Testis (tissue), 3 donors: ENCODE data around the gene IGSF8. TPM values are rescaled to one million over a fixed set of nuclear protein-coding genes. Genes with fewer than 3 reads are reported as not detected.

Source experiments
- DNase-seq: peaks from one replicate; pipeline ENCODE4 v3.0.0-alpha.2; 2019
- H3K27ac ChIP-seq, 2 donors: fragments of 200-600 bp; sonication (generic); one replicate each; pipeline ENCODE4 v1.5.1; 2019
- H3K27me3 ChIP-seq: fragments of 200-600 bp; sonication (generic); one replicate; pipeline ENCODE4 v1.5.1; 2019
- H3K36me3 ChIP-seq: fragments of 200-600 bp; sonication (generic); one replicate; pipeline ENCODE4 v1.5.1; 2017; ENCODE audit warnings: low read depth; ENCODE audit errors: missing control alignments
- H3K4me1 ChIP-seq: fragments of 200-600 bp; sonication (generic); one replicate; pipeline ENCODE4 v1.5.1; 2019
- H3K4me3 ChIP-seq, 2 donors: fragments of 200-600 bp; sonication (generic); one replicate each; pipeline ENCODE4 v1.5.1; 2017 to 2019
- H3K9me3 ChIP-seq: fragments of 200-600 bp; sonication (generic); one replicate; pipeline ENCODE4 v1.5.1; 2017
- CTCF ChIP-seq, 3 experiments: fragments of 450-650 bp in 2 of 3; fragments of 200-600 bp in 1 of 3; sonication (generic) in 1 of 3; IDR thresholded peaks; one replicate each; pipeline ENCODE4 v1.5.1; 2016 to 2019; ENCODE audit warnings: antibody characterized with exemption in 3 of 3, mild to moderate bottlenecking in 2 of 3, moderate library complexity in 1 of 3
- POLR2A ChIP-seq: fragments of 450-650 bp; IDR thresholded peaks from one replicate; pipeline ENCODE4 v1.6.1; 2017; ENCODE audit warnings: antibody characterized with exemption, mild to moderate bottlenecking, moderate library complexity
- WGBS, 2 donors: methylation state at CpG; one replicate each; pipeline ENCODE4 v1.1.5; 2018; 5-methylcytosine and 5-hydroxymethylcytosine counted together
- intact Hi-C: fragments of 100-400 bp; cut with DNase I; formaldehyde crosslinking; loops from one replicate; pipeline ENCODE4 v1.15.1; 2023; ENCODE audit warnings: low total_unique reads
- polyA plus RNA-seq: library from polyadenylated mRNA; stranded (reverse); fragments of 350-450 nt; fragmentation: Illumina TruSeq; extraction: RNeasy Lipid Tissue Mini Kit (QIAGEN cat#74804); gene quantifications from one replicate; pipeline ENCODE4 v1.2.3, GENCODE V29; 2014; ENCODE audit warnings: low read depth, low replicate concordance; ENCODE audit not compliant: insufficient read depth
- total RNA-seq, 2 donors: library from RNA; depleted of rRNA; stranded (reverse); fragments of >200 nt; gene quantifications; one replicate each; pipeline ENCODE4 v1.2.3, GENCODE V29; 2016

Gene IGSF8
- total and polyA plus RNA-seq, 3 donors from 2014 or later = 79.8 to 119 (median 104) TPM

DNA sequence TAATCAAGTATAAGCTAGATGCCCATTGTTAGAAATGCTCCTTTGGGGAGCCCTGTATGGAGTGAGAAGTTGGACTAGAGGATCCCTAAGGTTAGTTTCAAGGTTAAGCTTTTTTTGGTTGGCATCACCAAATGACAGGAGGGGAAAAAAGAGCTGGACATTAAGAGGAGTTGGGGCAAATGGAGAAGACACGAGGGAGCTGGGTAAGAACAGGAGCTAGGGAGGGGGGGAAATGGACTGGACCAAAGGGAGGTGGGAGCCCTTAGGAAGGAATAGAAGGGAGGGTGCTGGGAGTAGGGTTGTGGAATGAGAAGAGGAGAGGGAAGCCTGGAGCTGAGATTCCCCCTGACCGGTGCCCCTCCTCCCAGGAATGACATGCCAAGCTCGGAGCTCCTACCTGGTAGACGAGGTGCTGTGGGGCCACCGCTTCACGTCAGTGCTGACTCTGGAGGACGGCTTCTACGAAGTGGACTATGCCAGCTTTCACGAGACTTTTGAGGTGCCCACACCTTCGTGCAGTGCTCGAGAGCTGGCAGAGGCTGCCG lies 11.2 kb downstream of the IGSF8 start:
- TF ChIP-seq CTCF (IDR thresholded peaks at IDR 0.05) = no peak
- TF ChIP-seq POLR2A = no peak
- no peaks in the 10 kb centered on the region for H3K27me3 ChIP-seq
- no peaks in the 10 kb centered on the region for H3K4me1 ChIP-seq
- WGBS, 2 donors = 90 to 93% methylated on average over 12 of the region's 12 CpGs
- no peaks in the 10 kb centered on the region for H3K9me3 ChIP-seq
- H3K4me3 ChIP-seq = no peak overlapping the region
- no peaks in the 10 kb centered on the region for H3K36me3 ChIP-seq
- H3K27ac ChIP-seq = no peak overlapping the region
- intact Hi-C loops = no loop called here
- DNase-seq = no peak

DNA sequence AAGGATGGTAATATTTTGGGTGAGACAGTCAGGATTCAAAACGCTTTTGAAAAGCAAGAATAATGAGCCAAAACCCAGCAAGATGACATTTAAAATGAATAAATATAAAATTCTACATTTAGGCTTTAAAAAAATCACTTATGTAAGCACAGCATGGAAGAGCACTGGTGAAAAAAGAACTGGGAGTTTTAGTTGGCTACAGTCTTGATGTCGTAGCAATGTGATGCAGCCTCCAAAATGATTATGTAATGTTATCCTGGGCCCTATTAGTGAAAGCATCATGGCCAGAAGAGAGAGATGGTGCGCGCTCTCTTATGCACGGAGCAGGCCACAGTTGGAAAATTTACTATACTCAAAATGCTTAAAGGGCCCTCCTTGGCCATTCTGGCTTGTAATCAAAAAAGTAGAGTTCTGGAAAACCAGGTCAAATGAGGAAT lies 11.9 kb downstream of the IGSF8 start:
- Histone ChIP-seq H3K9me3 (no peaks in the 10 kb centered on the region), H3K27me3 (no peaks in the 10 kb centered on the region), H3K27ac (peak overlapping the region in 1 of 2 donors; percentile 23), H3K36me3 (no peaks in the 10 kb centered on the region), H3K4me3 (no peak overlapping the region), H3K4me1 (no peaks in the 10 kb centered on the region)
- no peak for DNase-seq
- TF ChIP-seq POLR2A = no peak
- no peak for TF ChIP-seq CTCF (IDR thresholded peaks at IDR 0.05)
- intact Hi-C loops = no loop called here
- 50 to 61% methylated on average over 5 of the region's 5 CpGs for WGBS, 2 donors

GRCh38 chr1:160085686-160086455 lies 12.5 kb downstream of the IGSF8 start:
- intact Hi-C loops = no loop called here

GRCh38 chr1:160084771-160085321 lies 13.6 kb downstream of the IGSF8 start:
- Histone ChIP-seq H3K4me3 (peak overlapping the region; percentile 36), H3K27me3 (no peaks in the 10 kb centered on the region), H3K4me1 (no peaks in the 10 kb centered on the region), H3K36me3 (no peaks in the 10 kb centered on the region), H3K27ac (no peak overlapping the region), H3K9me3 (no peaks in the 10 kb centered on the region)
- intact Hi-C loops = no loop called here
- DNase-seq = no peak
- 64 to 68% methylated on average over 21 to 30 of the region's 30 CpGs for WGBS, 2 donors
- no peak for TF ChIP-seq CTCF (IDR thresholded peaks at IDR 0.05)
- TF ChIP-seq POLR2A = no peak

More at GRCh38 chr1:160085686-160086455, 12.5 kb downstream of the IGSF8 start:
- H3K9me3 ChIP-seq = no peaks in the 10 kb centered on the region
- H3K4me3 ChIP-seq = no peak overlapping the region
- no peaks in the 10 kb centered on the region for H3K4me1 ChIP-seq
- WGBS, 2 donors = 47 to 48% methylated on average over 19 of the region's 19 CpGs
- peak; percentile 90 for DNase-seq
- no peaks in the 10 kb centered on the region for H3K36me3 ChIP-seq
- no peaks in the 10 kb centered on the region for H3K27me3 ChIP-seq
- TF ChIP-seq POLR2A (no peak), CTCF (IDR thresholded peaks at IDR 0.05) (peak; percentile 47 to 82 (median 79))
- H3K27ac ChIP-seq = peak overlapping the region in 1 of 2 donors; percentile 23
